CD4-positive, alpha-beta T cell treated with Interleukin-2 at 100 ng/mL for 4 hours (primary cell): ENCODE results near the gene ATF6.
A peak's percentile ranks its signal among the peaks of the same experiment; 100 is the strongest.
"Not testable (repeated sequence)": the region's sequence is repeated elsewhere in the genome, so short reads cannot be mapped to it uniquely, and the experiment has no call there.

ENCODE experiments used
- DNase-seq: peaks from one replicate; pipeline ENCODE4 v3.0.0-alpha.2; 2020; ENCODE audit warnings: low spot score

Gene ATF6, protein sequence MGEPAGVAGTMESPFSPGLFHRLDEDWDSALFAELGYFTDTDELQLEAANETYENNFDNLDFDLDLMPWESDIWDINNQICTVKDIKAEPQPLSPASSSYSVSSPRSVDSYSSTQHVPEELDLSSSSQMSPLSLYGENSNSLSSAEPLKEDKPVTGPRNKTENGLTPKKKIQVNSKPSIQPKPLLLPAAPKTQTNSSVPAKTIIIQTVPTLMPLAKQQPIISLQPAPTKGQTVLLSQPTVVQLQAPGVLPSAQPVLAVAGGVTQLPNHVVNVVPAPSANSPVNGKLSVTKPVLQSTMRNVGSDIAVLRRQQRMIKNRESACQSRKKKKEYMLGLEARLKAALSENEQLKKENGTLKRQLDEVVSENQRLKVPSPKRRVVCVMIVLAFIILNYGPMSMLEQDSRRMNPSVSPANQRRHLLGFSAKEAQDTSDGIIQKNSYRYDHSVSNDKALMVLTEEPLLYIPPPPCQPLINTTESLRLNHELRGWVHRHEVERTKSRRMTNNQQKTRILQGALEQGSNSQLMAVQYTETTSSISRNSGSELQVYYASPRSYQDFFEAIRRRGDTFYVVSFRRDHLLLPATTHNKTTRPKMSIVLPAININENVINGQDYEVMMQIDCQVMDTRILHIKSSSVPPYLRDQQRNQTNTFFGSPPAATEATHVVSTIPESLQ

DNA sequence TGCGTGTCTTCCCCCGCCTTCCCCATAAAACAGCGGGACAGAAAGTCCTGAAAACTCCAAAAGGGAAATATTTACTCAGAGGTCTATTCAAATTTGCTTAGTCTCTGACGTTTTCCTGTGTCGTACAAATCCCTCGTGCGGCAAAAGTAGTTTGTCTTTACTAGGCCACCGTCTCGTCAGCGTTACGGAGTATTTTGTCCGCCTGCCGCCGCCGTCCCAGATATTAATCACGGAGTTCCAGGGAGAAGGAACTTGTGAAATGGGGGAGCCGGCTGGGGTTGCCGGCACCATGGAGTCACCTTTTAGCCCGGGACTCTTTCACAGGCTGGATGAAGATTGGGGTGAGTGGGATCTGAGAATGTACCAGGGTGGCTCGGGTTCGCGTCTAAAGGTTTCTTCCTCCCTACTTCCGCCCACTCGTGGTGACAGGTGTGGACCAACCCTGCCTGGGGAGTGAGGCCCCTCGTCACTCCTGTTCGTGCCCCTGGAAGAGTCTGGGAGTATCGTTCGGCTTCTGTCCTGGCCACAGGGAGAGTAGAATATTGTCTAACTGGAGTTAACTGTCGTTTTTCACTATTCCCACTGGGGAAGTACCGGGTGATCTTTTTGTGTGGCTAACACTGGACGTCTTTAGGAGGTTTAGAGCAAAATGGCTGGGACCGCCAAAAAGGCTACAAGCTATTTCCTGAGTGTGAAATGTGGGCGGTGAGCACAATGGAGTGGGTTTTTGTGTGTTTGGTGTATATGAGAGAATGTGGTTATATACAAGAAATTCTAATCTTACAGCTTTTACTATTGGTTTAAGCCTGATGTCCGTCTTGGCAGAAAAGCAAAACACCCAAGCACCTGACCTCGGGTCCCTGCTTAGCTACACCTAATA is at the start of gene ATF6:
ATF6 (plus strand) TSS at position 219 of the 880 bp plus-strand sequence; CDS start at position 260, 41 bp downstream.
- peak; percentile 90 for DNase-seq

DNA sequence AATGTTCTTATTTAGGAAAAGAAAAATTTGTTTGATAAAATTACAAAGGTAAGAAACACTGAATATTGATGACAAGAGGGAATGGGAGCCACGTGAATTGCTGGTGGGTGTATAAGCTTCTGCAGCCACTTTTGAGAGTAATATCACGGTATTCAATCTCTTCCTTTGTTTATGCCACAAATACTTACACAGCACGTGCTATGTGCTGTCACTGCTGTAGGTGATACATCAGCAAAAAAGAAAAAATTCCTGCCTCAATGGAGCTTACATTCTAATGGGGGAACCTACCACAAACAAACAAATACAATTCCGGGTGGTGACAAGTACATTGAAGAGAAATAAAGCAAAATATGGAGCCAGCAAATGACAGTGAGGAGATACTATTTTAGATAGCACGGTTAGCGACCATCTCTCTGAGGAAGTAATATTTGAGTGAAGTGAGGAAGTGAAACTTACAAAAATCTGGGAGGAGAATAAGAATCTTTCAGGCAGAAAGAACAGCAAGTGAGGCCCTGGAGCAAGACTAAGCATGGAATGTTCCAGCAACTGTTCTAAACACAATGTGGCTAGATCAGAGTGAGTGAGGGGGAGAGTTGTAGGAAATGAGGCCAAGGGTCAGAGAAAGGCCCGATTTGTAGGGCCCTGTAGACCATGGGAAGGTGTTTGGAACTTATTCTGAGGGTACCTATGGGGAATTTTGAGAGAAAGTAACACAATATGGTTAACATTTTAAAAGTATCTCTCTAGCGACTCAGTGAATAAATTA is 47.4 kb upstream of the ATF6 start:
- no peak for DNase-seq

- no peak for DNase-seq
These were observed 46.9 kb upstream of the ATF6 start for GRCh38 chr1:161719325-161719611.

DNA sequence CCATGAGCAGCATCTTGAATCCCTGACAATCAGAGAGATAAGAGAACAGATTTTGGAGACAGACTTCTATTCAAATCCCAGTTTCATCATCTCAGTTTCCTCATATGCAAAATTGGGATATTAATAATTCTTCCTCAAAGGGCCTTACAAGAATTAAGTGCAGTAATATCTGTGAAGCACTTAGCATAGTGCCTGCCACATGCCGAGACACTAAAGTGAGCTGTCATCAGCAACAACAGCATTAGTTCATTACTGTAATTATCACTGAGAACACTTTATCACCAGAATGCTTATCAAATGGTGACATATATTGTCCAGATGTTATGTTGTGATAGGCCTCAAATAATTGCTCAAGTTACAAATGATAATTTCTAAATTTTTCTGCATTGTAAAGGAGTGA is 45.7 kb upstream of the ATF6 start:
- DNase-seq = no peak

GRCh38 chr1:161720956-161721737 is 45.0 kb upstream of the ATF6 start, which contains the start of gene FCRLB:
Gene FCRLB, plus strand, starts transcription at chr1:161721544. Its CDS starts 1,129 bp downstream, at chr1:161722673.
- no peak for DNase-seq

DNA sequence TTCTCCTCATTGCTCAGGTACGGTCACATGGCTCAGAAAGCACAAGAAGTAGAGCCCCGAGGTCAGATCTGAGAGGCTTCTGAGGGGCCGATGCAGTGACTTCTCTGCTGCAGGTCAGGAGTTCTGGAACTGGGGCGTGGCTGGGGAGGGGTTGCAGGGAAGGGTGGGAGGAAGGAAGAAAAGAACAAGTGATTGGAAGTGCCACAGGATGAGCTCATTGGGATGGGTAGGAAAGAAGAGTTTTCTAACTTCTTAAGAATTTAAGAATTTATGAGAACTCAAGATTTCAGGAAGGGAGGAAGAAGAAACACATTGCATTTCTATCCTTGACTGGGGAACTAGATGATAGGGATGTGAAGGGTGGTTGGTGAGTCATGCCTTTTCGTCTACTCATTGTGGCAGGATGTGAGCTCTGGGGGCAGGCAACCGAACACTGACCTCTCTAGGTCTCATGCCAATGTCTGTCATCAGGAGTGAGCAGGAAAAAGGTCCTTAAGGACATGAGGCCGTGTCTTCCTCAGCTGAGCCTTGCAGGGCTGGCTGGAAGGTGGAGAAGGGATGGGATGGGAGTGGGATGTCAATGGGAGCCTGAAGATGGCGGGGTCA is 44.3 kb upstream of the ATF6 start:
- DNase-seq = no peak

GRCh38 chr1:161722406-161722805 is 43.7 kb upstream of the ATF6 start:
- no peak for DNase-seq

DNA sequence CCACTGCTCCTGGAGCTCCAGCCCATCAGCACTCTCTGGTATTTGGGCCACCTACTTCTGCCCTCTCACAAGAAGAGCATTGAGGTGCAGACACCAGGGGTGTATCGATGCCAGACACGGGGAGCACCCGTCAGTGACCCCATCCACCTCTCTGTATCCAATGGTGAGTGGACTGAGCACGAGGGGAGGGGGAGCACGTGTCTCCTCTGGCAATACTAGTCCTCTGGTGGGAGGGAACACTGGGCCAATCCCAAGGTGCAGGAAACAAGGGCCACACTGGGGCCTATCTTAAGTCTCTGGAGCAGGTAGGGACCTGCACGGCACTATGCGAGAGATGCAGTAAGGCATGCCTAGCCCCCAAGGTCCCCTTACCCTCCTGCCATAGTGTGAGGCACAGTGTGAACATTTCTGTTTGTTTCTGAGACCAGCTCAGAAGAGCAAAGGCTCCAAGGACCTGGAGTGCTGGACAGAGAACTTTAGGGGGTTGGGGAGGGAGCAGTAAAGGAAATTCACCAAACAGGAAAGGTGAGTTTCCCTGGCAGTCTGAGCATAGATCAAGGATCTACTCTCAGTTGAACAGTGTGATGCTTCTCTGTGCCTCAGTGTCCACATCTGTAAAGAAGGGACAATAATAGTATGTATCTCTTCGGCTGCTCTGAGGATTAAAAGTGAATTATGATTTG is 42.5 kb upstream of the ATF6 start:
- no peak for DNase-seq

DNA sequence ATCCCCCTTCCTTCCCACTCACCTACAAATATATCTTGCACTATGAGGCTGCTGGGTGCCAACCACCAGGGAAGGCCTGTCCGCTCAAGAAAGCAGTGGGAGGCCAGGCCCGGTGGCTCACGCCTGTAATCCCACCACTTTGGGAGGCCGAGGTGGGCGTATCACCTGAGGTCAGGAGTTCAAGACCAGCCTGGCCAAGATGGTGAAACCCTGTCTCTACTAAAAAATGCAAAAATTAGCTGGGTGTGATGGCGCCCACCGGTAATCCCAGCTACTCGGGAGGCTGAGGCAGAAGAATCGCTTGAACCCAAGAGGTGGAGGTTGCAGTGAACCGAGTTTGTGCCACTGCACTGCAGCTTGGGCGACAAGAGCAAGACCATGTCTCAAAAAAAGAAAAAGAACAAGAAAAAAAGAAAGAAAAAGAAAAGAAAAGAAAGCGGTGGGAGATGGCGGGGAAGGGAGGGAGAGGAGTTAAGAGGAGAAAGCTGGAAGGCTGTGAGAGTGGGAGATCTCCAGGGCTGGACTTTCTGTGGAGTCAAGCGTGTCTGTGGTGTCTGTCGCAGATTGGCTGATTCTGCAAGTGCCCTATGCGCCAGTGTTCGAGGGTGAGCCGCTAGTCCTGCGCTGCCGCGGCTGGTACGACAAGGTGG is 40.7 kb upstream of the ATF6 start:
- DNase-seq = not testable (repeated sequence)

GRCh38 chr1:161725908-161726472 is 40.1 kb upstream of the ATF6 start:
- DNase-seq = peak; percentile 33

DNA sequence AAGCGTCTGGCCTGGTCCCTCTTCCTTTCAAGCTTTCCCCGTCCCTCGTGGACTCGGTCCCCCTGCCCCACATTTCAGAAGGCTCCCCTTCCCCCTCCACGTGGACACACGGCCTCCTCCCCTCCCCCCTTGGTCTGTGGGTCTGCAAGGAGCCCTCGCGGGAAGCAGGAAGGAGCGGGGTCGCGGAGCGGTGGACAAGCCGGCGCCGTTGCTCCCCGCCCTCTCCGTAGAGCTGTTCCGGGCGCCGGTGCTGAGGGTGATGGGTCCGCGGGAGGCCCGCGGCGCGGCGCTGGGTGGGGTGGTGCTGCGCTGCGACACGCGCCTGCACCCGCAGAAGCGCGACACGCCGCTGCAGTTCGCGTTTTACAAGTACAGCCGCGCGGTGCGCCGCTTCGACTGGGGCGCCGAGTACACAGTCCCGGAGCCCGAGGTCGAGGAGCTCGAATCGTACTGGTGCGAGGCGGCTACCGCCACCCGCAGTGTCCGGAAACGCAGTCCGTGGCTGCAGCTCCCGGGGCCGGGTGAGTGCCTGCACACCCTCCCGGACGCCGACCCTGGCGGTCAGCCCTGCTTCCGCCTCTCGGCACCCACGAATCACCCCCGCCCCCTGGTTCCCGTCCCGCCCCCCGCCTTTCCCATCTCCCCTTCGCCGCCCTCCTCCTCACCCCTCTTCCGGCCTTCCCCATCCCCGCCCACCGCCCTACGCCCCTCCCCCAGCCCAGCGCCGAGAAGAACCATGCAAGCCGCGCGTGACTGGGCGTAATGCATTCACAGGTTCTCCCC is 39.5 kb upstream of the ATF6 start:
- peak; percentile 67 for DNase-seq

- DNase-seq = peak; percentile 64
These were observed 38.7 kb upstream of the ATF6 start for GRCh38 chr1:161727256-161727924.

DNA sequence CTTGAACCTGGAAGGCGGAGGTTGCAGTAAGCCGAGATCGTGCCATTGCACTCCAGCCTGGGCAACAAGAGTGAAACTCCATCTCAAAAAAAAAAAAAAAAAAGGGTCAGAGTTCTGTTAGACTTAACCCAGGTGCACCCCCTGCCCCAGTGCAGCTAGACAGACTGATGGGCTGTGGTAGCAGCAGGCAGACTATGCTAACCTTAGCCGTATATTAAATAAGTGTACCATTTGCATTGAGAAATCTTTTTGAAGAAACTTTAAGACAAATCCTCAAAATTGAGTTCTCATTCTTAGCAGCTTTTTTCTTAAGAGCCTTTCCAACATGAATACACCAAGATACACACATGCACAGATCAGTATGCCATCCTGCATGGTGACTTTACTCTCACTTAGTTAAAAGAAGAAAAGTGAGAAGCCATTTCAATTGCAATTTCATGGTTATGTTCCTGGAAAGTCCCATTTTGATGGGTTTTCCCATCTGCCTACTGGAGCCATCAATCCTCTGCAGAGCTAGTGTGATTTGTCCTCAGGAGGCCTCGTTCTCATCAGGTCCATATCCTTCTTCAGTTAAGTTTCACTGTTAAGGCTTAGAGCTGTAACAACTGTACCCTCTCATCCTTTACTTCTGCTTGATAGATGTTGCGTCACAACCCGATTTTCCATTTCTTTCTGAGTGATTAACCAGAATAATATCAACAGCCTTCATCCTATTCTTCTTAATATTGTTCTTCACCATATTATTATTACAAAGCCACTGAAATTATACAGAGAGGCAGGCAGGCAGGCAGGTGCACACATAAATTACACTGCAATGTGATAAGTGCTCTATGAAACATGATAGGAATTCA is 37.5 kb upstream of the ATF6 start:
- no peak for DNase-seq

DNA sequence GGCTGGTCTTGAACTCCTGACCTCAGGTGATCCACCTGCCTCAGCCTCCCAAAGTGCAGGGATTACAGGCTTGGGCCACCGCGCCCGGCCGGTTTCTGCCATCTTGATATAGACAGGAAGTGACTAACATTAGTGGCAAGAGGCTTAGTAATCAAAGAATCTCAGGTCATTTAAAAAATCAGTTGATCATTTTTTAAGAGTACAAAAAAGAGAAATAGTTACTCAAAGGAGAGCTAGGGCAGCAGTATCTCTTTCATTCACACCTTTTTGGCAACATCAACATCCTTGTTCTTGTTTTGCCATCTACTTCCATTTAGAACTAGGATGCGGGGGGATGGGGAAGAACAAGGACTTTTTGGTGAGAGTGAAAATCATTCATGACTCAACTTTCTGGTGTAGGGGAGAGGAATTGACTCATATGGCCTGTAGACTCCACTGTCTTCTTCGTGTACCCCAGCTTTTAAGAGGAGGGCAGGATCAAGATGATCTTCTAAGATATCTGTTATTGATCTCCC is 36.0 kb upstream of the ATF6 start:
- peak; percentile 67 for DNase-seq

GRCh38 chr1:161731241-161731640 is 34.9 kb upstream of the ATF6 start:
- no peak for DNase-seq

DNA sequence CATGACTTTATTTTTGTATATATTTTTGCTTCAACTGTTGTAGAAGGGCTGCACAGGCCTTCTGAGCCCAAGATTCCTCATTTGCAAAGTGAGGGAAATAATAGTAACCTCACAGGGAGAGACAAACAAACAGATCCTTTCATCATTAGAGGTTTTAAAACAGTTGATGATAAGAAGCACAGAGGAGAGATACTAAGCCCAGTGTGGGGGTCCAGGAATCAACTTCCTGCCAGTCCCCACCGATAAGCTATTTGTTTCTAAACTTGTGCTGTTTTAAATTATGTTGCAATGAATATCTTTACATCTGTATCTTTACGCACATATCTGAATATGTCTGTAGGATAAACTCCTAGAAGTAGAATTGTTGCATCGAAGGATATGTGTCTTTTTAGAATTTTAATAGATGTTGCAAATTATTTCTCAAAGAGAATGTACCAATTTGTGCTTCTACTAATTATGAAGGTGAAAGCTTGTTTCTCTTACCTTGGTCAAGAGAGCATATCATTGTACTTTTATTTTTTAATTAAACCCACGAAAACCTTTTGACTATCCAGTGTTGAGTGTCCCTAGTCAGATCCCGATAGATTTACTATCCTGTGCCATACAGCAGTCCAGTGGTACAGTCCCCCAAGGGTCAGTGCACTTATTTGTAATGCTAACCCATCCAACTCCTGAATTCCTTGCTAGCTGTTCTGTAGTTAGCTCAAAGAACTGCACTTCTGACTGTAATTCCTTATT is 34.0 kb upstream of the ATF6 start:
- DNase-seq = no peak
